IMR-90 (cell line): ENCODE measurements around the gene EP300. TPM values are rescaled to one million over a fixed set of nuclear protein-coding genes. Genes with fewer than 3 reads are reported as not detected.

Experiments
- ATAC-seq: fragments of 200-7000 bp; cut with Tn5 transposase; 2 replicates; pipeline ENCODE4 v1.9.1; 2020; ENCODE audit warnings: low read depth, mild to moderate bottlenecking, moderate library complexity
- BruUV-seq: library from RNA; stranded (reverse); fragments of 400-500 nt; replicated peaks from 2 replicates; lab custom pipeline; 2021; lab: Mats Ljungman, UMichigan
- CTCF ChIA-PET: fragments of 300-600 bp; formaldehyde crosslinking; extraction: SDS; loops from one replicate; lab custom pipeline; 2021; ENCODE audit warnings: antibody characterized with exemption; lab: Yijun Ruan, JAX
- POLR2A ChIA-PET: fragments of 300-600 bp; sonication (Branson Sonifier 250); formaldehyde crosslinking; loops from one replicate; lab custom pipeline; 2022; ENCODE audit warnings: antibody characterized with exemption; ENCODE audit not compliant: unreplicated experiment; lab: Charles Lee
- DNase-seq: peaks from one replicate; pipeline ENCODE4 v3.0.0; 2013
- H2AFZ ChIP-seq: replicated peaks from 2 replicates; pipeline ENCODE3; 2013; ENCODE audit warnings: low read length, mild to moderate bottlenecking; ENCODE audit not compliant: poor library complexity
- H2AK5ac ChIP-seq: 2 replicates; pipeline ENCODE4 v1.6.1; 2013; ENCODE audit warnings: low read depth, low read length, inconsistent platforms
- H2AK9ac ChIP-seq: replicated peaks from 2 replicates; pipeline ENCODE3; 2013; ENCODE audit warnings: mild to moderate bottlenecking, low read depth, low read length, moderate library complexity; ENCODE audit not compliant: poor library complexity
- H2BK120ac ChIP-seq: 2 replicates; pipeline ENCODE4 v1.6.1; 2013; ENCODE audit warnings: low read depth, low read length, inconsistent platforms
- H2BK15ac ChIP-seq: 3 replicates; pipeline ENCODE4 v1.6.1; 2013; ENCODE audit warnings: low read depth, low read length, inconsistent platforms
- H2BK20ac ChIP-seq: 2 replicates; pipeline ENCODE4 v1.6.1; 2013; ENCODE audit warnings: low read depth, mild to moderate bottlenecking, inconsistent platforms, low read length, moderate library complexity
- H2BK5ac ChIP-seq: 2 replicates; pipeline ENCODE4 v1.6.1; 2013; ENCODE audit warnings: mild to moderate bottlenecking, low read depth, low read length, inconsistent platforms; ENCODE audit not compliant: poor library complexity, severe bottlenecking
- H3K14ac ChIP-seq: replicated peaks from 2 replicates; pipeline ENCODE4 v1.6.1; 2013; ENCODE audit warnings: low read depth, low read length, inconsistent platforms
- H3K18ac ChIP-seq: 2 replicates; pipeline ENCODE4 v1.6.1; 2013; ENCODE audit warnings: low read depth, low read length, control low read depth
- H3K23ac ChIP-seq: 2 replicates; pipeline ENCODE4 v1.6.1; 2013; ENCODE audit warnings: low read depth, low read length, inconsistent platforms
- H3K27ac ChIP-seq: 2 replicates; pipeline ENCODE4 v1.5.1; 2013; ENCODE audit warnings: mild to moderate bottlenecking, control low read depth, low read length; ENCODE audit not compliant: insufficient read depth
- H3K27me3 ChIP-seq: 2 replicates; pipeline ENCODE4 v1.6.1; 2013; ENCODE audit warnings: low read length; ENCODE audit not compliant: control insufficient read depth, insufficient read depth
- H3K36me3 ChIP-seq: 2 replicates; pipeline ENCODE4 v1.6.1; 2013; ENCODE audit warnings: low read length, mixed read lengths; ENCODE audit not compliant: control insufficient read depth, insufficient read depth
- H3K4ac ChIP-seq: 2 replicates; pipeline ENCODE4 v1.6.1; 2013; ENCODE audit warnings: low read depth, low read length, inconsistent platforms
- H3K4me1 ChIP-seq: 2 replicates; pipeline ENCODE4 v1.6.1; 2013; ENCODE audit warnings: low read length, mixed read lengths; ENCODE audit not compliant: control insufficient read depth, insufficient read depth
- H3K4me2 ChIP-seq: 2 replicates; pipeline ENCODE4 v1.6.1; 2013; ENCODE audit warnings: low read depth, mild to moderate bottlenecking, control low read depth, low read length, moderate library complexity
- H3K4me3 ChIP-seq: 2 replicates; pipeline ENCODE4 v1.5.1; 2013; ENCODE audit warnings: low read depth, mild to moderate bottlenecking, control low read depth, low read length, moderate library complexity; ENCODE audit not compliant: insufficient read depth
- H3K56ac ChIP-seq: 2 replicates; pipeline ENCODE4 v1.6.1; 2013; ENCODE audit warnings: low read length, inconsistent platforms; ENCODE audit not compliant: insufficient read depth; ENCODE audit errors: extremely low read depth
- H3K79me1 ChIP-seq, 2 experiments: 2 replicates each; pipeline ENCODE4 v1.6.1; 2013; ENCODE audit warnings: low read length in 2 of 2, inconsistent platforms in 1 of 2, low read depth in 1 of 2
- H3K9ac ChIP-seq: 2 replicates; pipeline ENCODE4 v1.6.1; 2013; ENCODE audit warnings: low read depth, low read length, control low read depth
- H3K9me1 ChIP-seq: 2 replicates; pipeline ENCODE4 v1.6.1; 2013; ENCODE audit warnings: low read length, inconsistent platforms; ENCODE audit not compliant: insufficient read depth
- H3K9me3 ChIP-seq: 2 replicates; pipeline ENCODE4 v1.6.1; 2013; ENCODE audit warnings: low read length; ENCODE audit not compliant: control insufficient read depth, insufficient read depth
- H4K20me1 ChIP-seq: 2 replicates; pipeline ENCODE4 v1.6.1; 2013; ENCODE audit warnings: low read length, inconsistent platforms; ENCODE audit not compliant: insufficient read depth
- H4K5ac ChIP-seq: 2 replicates; pipeline ENCODE4 v1.6.1; 2013; ENCODE audit warnings: mild to moderate bottlenecking, low read depth, low read length, control low read depth
- H4K8ac ChIP-seq, 2 experiments: 2 replicates each; pipeline ENCODE4 v1.6.1; 2013; ENCODE audit warnings: low read depth in 2 of 2, low read length in 2 of 2, control low read depth in 1 of 2, inconsistent platforms in 1 of 2
- H4K91ac ChIP-seq: 2 replicates; pipeline ENCODE4 v1.6.1; 2013; ENCODE audit warnings: low read depth, low read length, inconsistent platforms; ENCODE audit not compliant: insufficient read depth
- BHLHE40 ChIP-seq: fragments of 150-350 bp; IDR thresholded peaks from 2 replicates; pipeline ENCODE4 v1.6.1; 2016; ENCODE audit warnings: mild to moderate bottlenecking, low read depth, low read length
- CEBPB ChIP-seq: IDR thresholded peaks from 2 replicates; pipeline ENCODE4 v1.6.1; 2012; ENCODE audit warnings: low read depth, low read length, improper control_type of control experiment
- CHD1 ChIP-seq: IDR thresholded peaks from 2 replicates; pipeline ENCODE4 v1.6.1; 2012; ENCODE audit warnings: low read depth, low read length, improper control_type of control experiment
- CTCF ChIP-seq: conservative IDR thresholded peaks from 2 replicates; pipeline ENCODE4 v1.5.1; 2012; ENCODE audit warnings: mild to moderate bottlenecking, low read depth, low read length, improper control_type of control experiment
- ELK1 ChIP-seq: fragments of 150-350 bp; IDR thresholded peaks from 2 replicates; pipeline ENCODE4 v1.6.1; 2016; ENCODE audit warnings: low read depth, mild to moderate bottlenecking, low read length, moderate library complexity, borderline replicate concordance
- FOS ChIP-seq: fragments of 150-350 bp; IDR thresholded peaks from 2 replicates; pipeline ENCODE4 v1.6.1; 2016; ENCODE audit warnings: low read depth, low read length
- MAFK ChIP-seq: IDR thresholded peaks from 2 replicates; pipeline ENCODE4 v1.6.1; 2012; ENCODE audit warnings: low read depth, low read length, improper control_type of control experiment
- MAZ ChIP-seq: IDR thresholded peaks from 2 replicates; pipeline ENCODE4 v1.6.1; 2012; ENCODE audit warnings: low read depth, mild to moderate bottlenecking, low read length, improper control_type of control experiment, moderate library complexity, borderline replicate concordance
- MXI1 ChIP-seq: IDR thresholded peaks from 2 replicates; pipeline ENCODE4 v1.6.1; 2012; ENCODE audit warnings: low read depth, mild to moderate bottlenecking, low read length, moderate library complexity, borderline replicate concordance
- NFE2L2 ChIP-seq: fragments of 150-350 bp; IDR thresholded peaks from 2 replicates; pipeline ENCODE4 v1.6.1; 2016; ENCODE audit warnings: low read depth, mild to moderate bottlenecking, low read length
- POLR2A ChIP-seq: IDR thresholded peaks from 2 replicates; pipeline ENCODE4 v1.6.1; 2012; ENCODE audit warnings: mild to moderate bottlenecking, low read depth, low read length
- RAD21 ChIP-seq: IDR thresholded peaks from 2 replicates; pipeline ENCODE4 v1.6.1; 2012; ENCODE audit warnings: low read length, improper control_type of control experiment
- RCOR1 ChIP-seq: IDR thresholded peaks from 2 replicates; pipeline ENCODE4 v1.6.1; 2012; ENCODE audit warnings: mild to moderate bottlenecking, low read length, improper control_type of control experiment; ENCODE audit not compliant: insufficient replicate concordance
- RFX5 ChIP-seq: IDR thresholded peaks from 2 replicates; pipeline ENCODE4 v1.8.0; 2012; ENCODE audit warnings: low read depth, mild to moderate bottlenecking, low read length, moderate library complexity
- SMC3 ChIP-seq: fragments of 150-350 bp; IDR thresholded peaks from 2 replicates; pipeline ENCODE4 v1.6.1; 2016; ENCODE audit warnings: low read depth, mild to moderate bottlenecking, antibody characterized with exemption, low read length, moderate library complexity
- USF2 ChIP-seq: fragments of 150-350 bp; IDR thresholded peaks from 2 replicates; pipeline ENCODE4 v1.6.1; 2017; ENCODE audit warnings: mild to moderate bottlenecking, antibody characterized with exemption, low read length, low read depth
- WGBS, 2 experiments: methylation state at CpG; one replicate each; pipeline versions ENCODE4 v1.1.5 to v1.1.7; 2013; ENCODE audit warnings: missing lambda C conversion rate in 2 of 2; ENCODE audit not compliant: insufficient read length in 1 of 2; ENCODE audit errors: extremely low coverage in 2 of 2; 5-methylcytosine and 5-hydroxymethylcytosine counted together
- dilution Hi-C: fragments of 300-500 bp; cut with HindIII; formaldehyde crosslinking; loops from one replicate; pipeline ENCODE4 v1.14.3; 2018; ENCODE audit warnings: low sequenced_read_pairs; ENCODE audit not compliant: unreplicated experiment
- in situ Hi-C: fragments of 300-500 bp; cut with MboI; formaldehyde crosslinking; loops from 3 replicates; pipeline ENCODE4 v1.14.3; 2019; ENCODE audit warnings: low sequenced_read_pairs, inconsistent platforms, mixed read lengths
- intact Hi-C: fragments of 100-400 bp; cut with micrococcal nuclease; formaldehyde crosslinking; loops from 2 replicates; pipeline ENCODE4 v1.10.0; 2022
- polyA plus RNA-seq, 3 experiments: library from polyadenylated mRNA; depleted of rRNA; stranded (reverse); fragments of >200 nt; gene quantifications; 2 replicates each; pipeline ENCODE4 v1.2.3, GENCODE V29; 2012; ENCODE audit warnings: low replicate concordance in 1 of 3
- total RNA-seq: library from RNA; depleted of rRNA; stranded (reverse); fragments of >200 nt; gene quantifications from 2 replicates; pipeline ENCODE4 v1.2.3, GENCODE V29; 2012

Gene EP300
- total and polyA plus RNA-seq, 2 of the 4 experiments (the other 2 are of a cell fraction): 23.3 to 27.4 TPM

- peaks cover 0 to 19% of the 10 kb centered on the region in 2 experiments; a peak in 2 of 4 replicates for H3K79me1 ChIP-seq
- intact Hi-C loops (no loop called here), in situ Hi-C loops (no loop called here), dilution Hi-C loops (no loop called here)
- 60% methylated on average over 1 of the region's 3 CpGs; no CpG with 5 or more reads in 1 of the 2 experiments for WGBS, 2 experiments
- no peak overlapping the region for H3K27ac ChIP-seq
- no peak overlapping the region for H4K5ac ChIP-seq
- no peak overlapping the region for H4K8ac ChIP-seq
- H3K9me1 ChIP-seq: peaks cover 8% of the 10 kb centered on the region; the same call in 1 of the 2 replicates
- peaks cover 36% of the 10 kb centered on the region for H3K36me3 ChIP-seq
- no peak overlapping the region for H3K14ac ChIP-seq
- POLR2A ChIA-PET: no interaction called here
- no peak overlapping the region for H2BK20ac ChIP-seq
- H2AK9ac ChIP-seq: no peak overlapping the region
- H3K18ac ChIP-seq: no peak overlapping the region
- H4K91ac ChIP-seq: no peak overlapping the region
- no peaks in the 10 kb centered on the region for H3K27me3 ChIP-seq
- no peak overlapping the region for H2BK15ac ChIP-seq
- no peak overlapping the region for H2AFZ ChIP-seq
- no peak overlapping the region for H2BK5ac ChIP-seq
- CTCF ChIA-PET: no interaction called here
- ATAC-seq: no peak
- no TSS peak for BruUV-seq
- no peak overlapping the region for H3K4ac ChIP-seq
- no peak overlapping the region for H2AK5ac ChIP-seq
- TF ChIP-seq CTCF (no peak), RFX5 (no peak), FOS (no peak), MAFK (no peak), ELK1 (no peak), CHD1 (no peak), NFE2L2 (no peak), SMC3 (no peak), CEBPB (no peak), RCOR1 (no peak), MAZ (no peak), USF2 (no peak), RAD21 (no peak), BHLHE40 (no peak), MXI1 (no peak), POLR2A (no peak)
- no peak overlapping the region for H3K4me2 ChIP-seq
- H3K9me3 ChIP-seq: no peaks in the 10 kb centered on the region
- no peak overlapping the region for H3K23ac ChIP-seq
- peaks cover 13% of the 10 kb centered on the region; the same call in 1 of the 2 replicates for H4K20me1 ChIP-seq
- no peak overlapping the region for H2BK120ac ChIP-seq
- H3K56ac ChIP-seq: no peak overlapping the region
- DNase-seq: no peak
- H3K4me3 ChIP-seq: no peak overlapping the region
- H3K4me1 ChIP-seq: peaks cover 3% of the 10 kb centered on the region; the same call in 1 of the 2 replicates
- H3K9ac ChIP-seq: no peak overlapping the region
These were observed 88.5 kb downstream of the EP300 start for GRCh38 chr22:41180926-41181325.
